Natural killer cell (primary cell): ENCODE measurements around the gene UBAC2. TPM values are rescaled to one million over a fixed set of nuclear protein-coding genes. Genes with fewer than 3 reads are reported as not detected.

Source experiments
- ATAC-seq, 3 donors: fragments of 150-1000 bp in 2 of 3; fragments of 200-7000 bp in 1 of 3; cut with Tn5 transposase; 1 replicate in 1 of 3; 2 replicates in 2 of 3; pipeline ENCODE4 v1.10.0; 2021; ENCODE audit warnings: mild to moderate bottlenecking in 2 of 3, moderate library complexity in 2 of 3
- DNase-seq, 2 donors: peaks; one replicate each; pipeline versions ENCODE4 v3.0.0 to v3.0.0-alpha.2; 2013 to 2021; ENCODE audit warnings: mixed read lengths in 1 of 2
- H3K27ac ChIP-seq: one replicate; pipeline ENCODE4 v1.5.1; 2013; ENCODE audit warnings: mild to moderate bottlenecking, low read length
- H3K27me3 ChIP-seq: one replicate; pipeline ENCODE4 v1.6.1; 2013; ENCODE audit warnings: low read length; ENCODE audit not compliant: control insufficient read depth, insufficient read depth
- H3K36me3 ChIP-seq: one replicate; pipeline ENCODE4 v1.6.1; 2013; ENCODE audit warnings: low read length; ENCODE audit not compliant: control insufficient read depth, insufficient read depth
- H3K4me1 ChIP-seq: one replicate; pipeline ENCODE4 v1.6.1; 2013; ENCODE audit warnings: low read length; ENCODE audit not compliant: control insufficient read depth, insufficient read depth
- H3K4me3 ChIP-seq: one replicate; pipeline ENCODE4 v1.5.1; 2013; ENCODE audit warnings: low read length
- H3K9me3 ChIP-seq: one replicate; pipeline ENCODE4 v1.6.1; 2013; ENCODE audit warnings: low read length; ENCODE audit not compliant: control insufficient read depth, insufficient read depth
- H3K27ac Mint-ChIP-seq, 2 donors: one replicate each; pipeline ENCODE4 v1.8.0; 2022; ENCODE audit warnings: mild to moderate bottlenecking in 2 of 2, mixed read lengths in 2 of 2, moderate library complexity in 1 of 2
- H3K27me3 Mint-ChIP-seq, 2 donors: one replicate each; pipeline ENCODE4 v1.8.0; 2022; ENCODE audit warnings: low read depth in 2 of 2, mixed read lengths in 2 of 2
- H3K36me3 Mint-ChIP-seq: one replicate; pipeline ENCODE4 v1.8.0; 2022; ENCODE audit warnings: mixed read lengths
- H3K4me1 Mint-ChIP-seq, 2 donors: one replicate each; pipeline ENCODE4 v1.8.0; 2022; ENCODE audit warnings: mixed read lengths in 2 of 2
- H3K4me3 Mint-ChIP-seq: one replicate; pipeline ENCODE4 v1.8.0; 2022; ENCODE audit warnings: mild to moderate bottlenecking, moderate library complexity, mixed read lengths
- H3K9me3 Mint-ChIP-seq, 2 donors: one replicate each; pipeline ENCODE4 v1.8.0; 2022; ENCODE audit warnings: mixed read lengths in 2 of 2
- WGBS: methylation state at CpG from one replicate; pipeline ENCODE4 v1.1.7; 2013; ENCODE audit warnings: missing lambda C conversion rate; ENCODE audit not compliant: insufficient coverage; 5-methylcytosine and 5-hydroxymethylcytosine counted together
- intact Hi-C: fragments of 100-400 bp; cut with micrococcal nuclease; formaldehyde crosslinking; loops from one replicate; pipeline ENCODE4 v1.14.2; 2022
- total RNA-seq, 4 donors: library from RNA; stranded (reverse); fragments of 120-200 nt in 1 of 4; gene quantifications; one replicate each; pipeline versions ENCODE4 v1.2.3 to v1.2.4, GENCODE V29; 2013 to 2022
- TF ChIP-seq, protein P1 (sequence below): fragments of 200-600 bp; IDR thresholded peaks from one replicate; pipeline ENCODE4 v1.8.0; 2022; ENCODE audit warnings: antibody characterized with exemption

The UBAC2 gene
- total RNA-seq, 3 donors from 2014 or later (not counting 1 experiment from before 2014, with no cell fraction given) = 50.6 to 59.1 (median 56.4) TPM

GRCh38 chr13:99288089-99288488, 87.4 kb downstream of the UBAC2 start:
- Histone ChIP-seq H3K4me3 (no peak overlapping the region), H3K27me3 (no peaks in the 10 kb centered on the region), H3K9me3 (no peaks in the 10 kb centered on the region), H3K4me1 (peaks cover 51% of the 10 kb centered on the region), H3K27ac (peak overlapping the region; percentile 8), H3K36me3 (peaks cover 2% of the 10 kb centered on the region)
- intact Hi-C loops = no loop called here
- WGBS = 13% methylated on average over 2 of the region's 2 CpGs
- ATAC-seq = no peak
- Mint-ChIP-seq H3K27ac (peak overlapping the region; percentile 83 to 87), H3K4me3 (peak overlapping the region; percentile 31), H3K9me3 (no peaks in the 10 kb centered on the region), H3K27me3 (no peaks in the 10 kb centered on the region), H3K4me1 (peaks cover 49 to 60% of the 10 kb centered on the region in 2 donors), H3K36me3 (no peaks in the 10 kb centered on the region)
- no peak for DNase-seq
- TF ChIP-seq, protein P1, sequence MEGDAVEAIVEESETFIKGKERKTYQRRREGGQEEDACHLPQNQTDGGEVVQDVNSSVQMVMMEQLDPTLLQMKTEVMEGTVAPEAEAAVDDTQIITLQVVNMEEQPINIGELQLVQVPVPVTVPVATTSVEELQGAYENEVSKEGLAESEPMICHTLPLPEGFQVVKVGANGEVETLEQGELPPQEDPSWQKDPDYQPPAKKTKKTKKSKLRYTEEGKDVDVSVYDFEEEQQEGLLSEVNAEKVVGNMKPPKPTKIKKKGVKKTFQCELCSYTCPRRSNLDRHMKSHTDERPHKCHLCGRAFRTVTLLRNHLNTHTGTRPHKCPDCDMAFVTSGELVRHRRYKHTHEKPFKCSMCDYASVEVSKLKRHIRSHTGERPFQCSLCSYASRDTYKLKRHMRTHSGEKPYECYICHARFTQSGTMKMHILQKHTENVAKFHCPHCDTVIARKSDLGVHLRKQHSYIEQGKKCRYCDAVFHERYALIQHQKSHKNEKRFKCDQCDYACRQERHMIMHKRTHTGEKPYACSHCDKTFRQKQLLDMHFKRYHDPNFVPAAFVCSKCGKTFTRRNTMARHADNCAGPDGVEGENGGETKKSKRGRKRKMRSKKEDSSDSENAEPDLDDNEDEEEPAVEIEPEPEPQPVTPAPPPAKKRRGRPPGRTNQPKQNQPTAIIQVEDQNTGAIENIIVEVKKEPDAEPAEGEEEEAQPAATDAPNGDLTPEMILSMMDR = no peak

- Mint-ChIP-seq H3K36me3 (no peaks in the 10 kb centered on the region), H3K4me3 (peak overlapping the region; percentile 32), H3K27ac (peak overlapping the region; percentile 83 to 87), H3K4me1 (peaks cover 46 to 52% of the 10 kb centered on the region in 2 donors), H3K9me3 (no peaks in the 10 kb centered on the region), H3K27me3 (no peaks in the 10 kb centered on the region)
- Histone ChIP-seq H3K36me3 (peaks cover 7% of the 10 kb centered on the region), H3K27ac (peak overlapping the region; percentile 13), H3K9me3 (no peaks in the 10 kb centered on the region), H3K4me3 (no peak overlapping the region), H3K27me3 (no peaks in the 10 kb centered on the region), H3K4me1 (peaks cover 43% of the 10 kb centered on the region)
- ATAC-seq (no peak), DNase-seq (no peak)
- TF ChIP-seq, protein P1 = no peak
- intact Hi-C loops = no loop called here
- 87% methylated on average over 1 of the region's 2 CpGs for WGBS
Measured at GRCh38 chr13:99289271-99289670, 88.6 kb downstream of the UBAC2 start.

DNA sequence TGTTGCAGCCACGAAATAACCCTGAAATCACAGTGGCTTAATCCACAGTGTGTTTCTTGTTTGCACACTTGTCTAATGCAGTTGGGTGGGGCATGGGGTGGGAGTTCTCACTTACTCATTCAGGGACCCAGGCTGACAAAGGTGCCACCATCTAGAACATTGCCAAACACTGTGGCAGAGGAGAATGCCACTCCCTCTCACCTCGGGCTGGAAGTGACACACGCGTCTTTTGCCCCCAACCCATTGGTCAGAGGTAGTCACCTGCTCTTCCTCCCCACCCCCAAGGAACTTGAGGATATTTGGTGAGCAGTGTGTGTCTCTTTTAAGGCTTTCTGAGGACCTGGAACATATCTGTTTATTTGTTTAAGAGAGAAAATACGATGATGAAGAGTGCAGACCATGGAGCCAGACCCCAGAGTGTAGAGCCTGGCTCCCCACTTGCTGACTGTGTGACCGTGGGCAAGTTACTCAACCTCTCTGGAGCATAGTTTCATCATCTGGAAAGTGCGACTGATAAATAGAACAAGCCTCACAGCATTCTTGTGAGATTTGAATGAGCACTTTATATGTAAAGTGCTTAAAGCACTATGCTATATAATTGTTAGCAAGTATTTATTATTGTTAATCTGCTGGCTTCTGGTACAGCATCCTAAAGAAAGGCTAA, 89.2 kb downstream of the UBAC2 start:
- TF ChIP-seq, protein P1 = no peak
- intact Hi-C loops = no loop called here
- H3K9me3 ChIP-seq = no peaks in the 10 kb centered on the region
- Mint-ChIP-seq H3K9me3 (no peaks in the 10 kb centered on the region), H3K36me3 (no peaks in the 10 kb centered on the region), H3K4me1 (peaks cover 46 to 52% of the 10 kb centered on the region in 2 donors), H3K27ac (peak overlapping the region; percentile 83 to 87), H3K27me3 (no peaks in the 10 kb centered on the region), H3K4me3 (peak overlapping the region; percentile 45)
- WGBS = 66% methylated on average over 7 of the region's 7 CpGs
- H3K36me3 ChIP-seq = peaks cover 9% of the 10 kb centered on the region
- H3K4me3 ChIP-seq = no peak overlapping the region
- peaks cover 43% of the 10 kb centered on the region for H3K4me1 ChIP-seq
- DNase-seq (peak; percentile 51 to 76), ATAC-seq (peak; percentile 89 to 96 (median 94))
- peak overlapping the region; percentile 48 for H3K27ac ChIP-seq
- no peaks in the 10 kb centered on the region for H3K27me3 ChIP-seq

GRCh38 chr13:99290894-99291293, 90.2 kb downstream of the UBAC2 start:
- H3K4me1 Mint-ChIP-seq = peaks cover 56 to 58% of the 10 kb centered on the region in 2 donors
- no peak overlapping the region for H3K4me3 Mint-ChIP-seq
- ATAC-seq (no peak), DNase-seq (peak in 1 of 2 donors; percentile 58)
- Histone ChIP-seq H3K4me3 (no peak overlapping the region), H3K36me3 (peaks cover 20% of the 10 kb centered on the region), H3K9me3 (no peaks in the 10 kb centered on the region), H3K27ac (no peak overlapping the region), H3K27me3 (no peaks in the 10 kb centered on the region), H3K4me1 (peaks cover 41% of the 10 kb centered on the region)
- 84% methylated on average over 3 of the region's 3 CpGs for WGBS
- no peaks in the 10 kb centered on the region for H3K27me3 Mint-ChIP-seq
- no peaks in the 10 kb centered on the region for H3K36me3 Mint-ChIP-seq
- no peaks in the 10 kb centered on the region for H3K9me3 Mint-ChIP-seq
- TF ChIP-seq, protein P1 = no peak
- intact Hi-C loops = no loop called here
- peak overlapping the region; percentile 83 to 87 for H3K27ac Mint-ChIP-seq
